Mesothelial cell of epicardium (in vitro differentiated cells): ENCODE data around the gene NKX6-1. TPM values are rescaled to one million over a fixed set of nuclear protein-coding genes. Genes with fewer than 3 reads are reported as not detected.

Experiments used
- DNase-seq, 2 experiments: peaks; one replicate each; pipeline ENCODE4 v3.0.0; 2021; ENCODE audit warnings: low spot score in 2 of 2; ENCODE audit not compliant: unreplicated experiment in 2 of 2
- H3K27ac Mint-ChIP-seq: 2 replicates; pipeline ENCODE4 v1.8.0; 2021; ENCODE audit warnings: mixed read lengths
- H3K27me3 Mint-ChIP-seq: 2 replicates; pipeline ENCODE4 v1.8.0; 2021; ENCODE audit warnings: low read depth, mixed read lengths
- H3K36me3 Mint-ChIP-seq: 2 replicates; pipeline ENCODE4 v1.8.0; 2021; ENCODE audit warnings: mixed read lengths
- H3K4me1 Mint-ChIP-seq: 2 replicates; pipeline ENCODE4 v1.8.0; 2021; ENCODE audit warnings: mixed read lengths
- H3K4me3 Mint-ChIP-seq: 2 replicates; pipeline ENCODE4 v1.8.0; 2021; ENCODE audit warnings: mild to moderate bottlenecking, moderate library complexity, mixed read lengths
- H3K9me3 Mint-ChIP-seq: 2 replicates; pipeline ENCODE4 v1.8.0; 2021; ENCODE audit warnings: mixed read lengths
- CTCF ChIP-seq: fragments of 200-600 bp; sonication (generic); IDR thresholded peaks from one replicate; pipeline ENCODE4 v1.5.0; 2021; ENCODE audit warnings: antibody characterized with exemption; ENCODE audit not compliant: unreplicated experiment
- total RNA-seq: library from RNA; stranded (reverse); gene quantifications from 3 replicates; pipeline ENCODE4 v1.2.1, GENCODE V29; 2021

NKX6-1 gene
- total RNA-seq, 1 donor from 2014 or later: not detected

- no peak for TF ChIP-seq CTCF
- peaks cover 6% of the 10 kb centered on the region for H3K36me3 Mint-ChIP-seq
These were observed 31.8 kb upstream of the NKX6-1 start for GRCh38 chr4:84530871-84531270.

GRCh38 chr4:84530454-84530853 is 31.4 kb upstream of the NKX6-1 start:
- Mint-ChIP-seq H3K4me3 (no peak overlapping the region), H3K27ac (no peak overlapping the region), H3K27me3 (no peaks in the 10 kb centered on the region), H3K9me3 (peaks cover 11% of the 10 kb centered on the region), H3K36me3 (peaks cover 6% of the 10 kb centered on the region), H3K4me1 (peaks cover 20% of the 10 kb centered on the region)
- TF ChIP-seq CTCF: no peak
- no peak for DNase-seq

More at GRCh38 chr4:84530871-84531270, 31.8 kb upstream of the NKX6-1 start:
- H3K4me3 Mint-ChIP-seq: no peak overlapping the region
- no peak for DNase-seq
- H3K9me3 Mint-ChIP-seq: peaks cover 11% of the 10 kb centered on the region
- peaks cover 20% of the 10 kb centered on the region for H3K4me1 Mint-ChIP-seq
- no peak overlapping the region for H3K27ac Mint-ChIP-seq
- no peaks in the 10 kb centered on the region for H3K27me3 Mint-ChIP-seq

- peak; percentile 76 for TF ChIP-seq CTCF
- no peaks in the 10 kb centered on the region for H3K27me3 Mint-ChIP-seq
- no peak overlapping the region for H3K4me3 Mint-ChIP-seq
- H3K27ac Mint-ChIP-seq: no peak overlapping the region
- peaks cover 6% of the 10 kb centered on the region for H3K36me3 Mint-ChIP-seq
- no peak for DNase-seq
- peaks cover 6% of the 10 kb centered on the region for H3K9me3 Mint-ChIP-seq
- H3K4me1 Mint-ChIP-seq: peaks cover 20% of the 10 kb centered on the region
These were observed 30.2 kb upstream of the NKX6-1 start for GRCh38 chr4:84529169-84529751.

GRCh38 chr4:84527391-84527790 is 28.3 kb upstream of the NKX6-1 start:
- H3K4me1 Mint-ChIP-seq: peaks cover 17% of the 10 kb centered on the region
- H3K27ac Mint-ChIP-seq: no peak overlapping the region
- peaks cover 7% of the 10 kb centered on the region for H3K27me3 Mint-ChIP-seq
- no peak for DNase-seq
- H3K4me3 Mint-ChIP-seq: no peak overlapping the region
- TF ChIP-seq CTCF: no peak
- no peaks in the 10 kb centered on the region for H3K36me3 Mint-ChIP-seq
- no peaks in the 10 kb centered on the region for H3K9me3 Mint-ChIP-seq

- H3K9me3 Mint-ChIP-seq: no peaks in the 10 kb centered on the region
- H3K4me1 Mint-ChIP-seq: peaks cover 9% of the 10 kb centered on the region
- H3K4me3 Mint-ChIP-seq: no peak overlapping the region
- no peak for DNase-seq
- peaks cover 44% of the 10 kb centered on the region for H3K27me3 Mint-ChIP-seq
- H3K36me3 Mint-ChIP-seq: no peaks in the 10 kb centered on the region
- no peak for TF ChIP-seq CTCF
- no peak overlapping the region for H3K27ac Mint-ChIP-seq
These were observed 16.0 kb upstream of the NKX6-1 start for GRCh38 chr4:84515075-84515474.

GRCh38 chr4:84512277-84512676 is 13.2 kb upstream of the NKX6-1 start:
- H3K27me3 Mint-ChIP-seq: peaks cover 49% of the 10 kb centered on the region

More at GRCh38 chr4:84512277-84512676, 13.2 kb upstream of the NKX6-1 start:
- Mint-ChIP-seq H3K9me3 (no peaks in the 10 kb centered on the region), H3K36me3 (no peaks in the 10 kb centered on the region), H3K27ac (no peak overlapping the region), H3K4me3 (no peak overlapping the region), H3K4me1 (peaks cover 9% of the 10 kb centered on the region)
- DNase-seq: no peak
- no peak for TF ChIP-seq CTCF
